Activated CD8-positive, alpha-beta memory T cell treated with anti-CD3 and anti-CD28 coated beads for 4 hours (primary cell): ENCODE results near the gene ZNF462.
"Not testable (repeated sequence)": the region's sequence is repeated elsewhere in the genome, so short reads cannot be mapped to it uniquely, and the experiment has no call there.

Source experiments
- DNase-seq, 2 donors: peaks; one replicate each; pipeline ENCODE4 v3.0.0-alpha.2; 2020; ENCODE audit warnings: low read depth in 2 of 2

Gene ZNF462

DNA sequence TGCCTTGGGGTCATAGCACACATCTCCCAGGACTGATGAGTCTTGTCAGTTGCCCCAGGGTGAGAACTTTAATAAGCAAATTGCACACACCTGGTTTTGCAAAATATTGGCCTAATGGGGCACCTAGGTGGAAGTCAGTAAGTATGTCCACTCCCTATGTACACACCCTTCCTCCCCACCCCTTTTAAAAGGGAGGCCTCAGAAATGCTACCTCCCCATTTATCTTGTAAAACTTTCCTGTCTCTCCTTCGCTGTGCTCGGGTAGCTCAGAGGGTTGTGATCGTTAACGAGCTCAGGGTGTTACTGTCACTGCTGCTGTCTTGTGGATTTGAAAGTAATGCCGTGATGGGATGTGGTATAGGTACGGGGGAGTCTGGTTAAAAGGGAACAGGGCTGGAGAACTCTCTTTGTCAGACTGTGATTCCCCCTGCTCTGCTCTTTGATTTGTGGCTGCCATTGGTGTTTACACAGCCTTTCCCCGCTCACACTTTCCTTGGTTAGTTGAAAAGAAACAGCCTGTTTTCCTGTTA lies 26.2 kb downstream of the ZNF462 start:
- no peak for DNase-seq

DNA sequence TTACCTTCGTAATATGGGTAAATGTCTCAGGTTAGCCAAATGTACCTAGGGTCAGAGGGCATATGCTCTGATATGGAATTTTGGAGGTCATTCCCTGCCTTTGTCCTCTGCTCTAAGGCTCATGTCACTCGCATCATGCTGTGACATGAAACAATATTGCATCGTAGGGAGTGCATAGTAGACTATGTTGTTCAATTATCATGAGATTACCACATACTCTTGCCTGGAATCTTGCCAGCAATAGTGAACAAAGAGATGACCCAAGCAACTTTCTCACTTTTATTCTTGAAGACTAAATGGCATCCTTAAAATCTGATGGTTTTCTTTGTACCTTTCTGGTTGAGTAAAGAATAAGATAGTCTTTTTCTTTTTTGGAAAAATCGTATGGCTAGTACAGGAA lies 27.6 kb downstream of the ZNF462 start:
- no peak for DNase-seq

DNA sequence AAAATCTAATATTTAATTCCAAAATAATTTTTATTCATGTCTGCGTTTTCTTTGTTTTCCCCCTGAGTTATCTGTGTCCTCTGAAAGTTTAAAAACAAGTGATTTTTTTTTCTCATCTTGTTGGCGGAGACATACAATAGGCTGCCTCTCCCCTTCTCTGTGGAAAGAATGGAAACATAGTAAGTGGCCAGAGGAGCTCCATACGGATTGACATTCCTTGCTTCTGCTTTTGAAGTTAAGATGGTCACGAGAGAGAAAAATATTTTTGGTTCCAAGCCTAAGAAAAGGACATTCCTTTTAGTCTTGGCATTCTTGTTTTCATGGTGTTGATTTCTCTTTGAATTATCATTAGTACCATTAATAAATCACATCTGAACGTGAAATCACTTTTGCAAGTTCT lies 28.3 kb downstream of the ZNF462 start:
- DNase-seq = no peak

DNA sequence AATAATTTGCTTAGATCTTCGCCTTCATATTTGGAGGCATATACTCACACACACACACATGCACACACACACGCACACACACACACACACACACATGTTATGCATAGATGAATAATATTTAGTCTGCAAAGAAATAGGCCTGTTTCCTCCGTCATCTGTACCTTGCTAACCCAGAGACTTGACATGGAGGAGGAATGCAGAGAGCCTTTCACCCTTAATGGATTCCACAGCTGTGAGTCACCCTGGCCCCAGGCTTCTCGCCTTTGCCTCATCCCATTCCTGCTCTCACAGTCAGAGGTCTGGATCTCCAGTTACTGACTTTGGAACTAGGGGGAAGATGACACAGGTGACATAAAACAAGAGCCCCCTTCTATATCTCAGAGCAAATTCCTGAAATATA lies 29.7 kb downstream of the ZNF462 start:
- DNase-seq = no peak

DNA sequence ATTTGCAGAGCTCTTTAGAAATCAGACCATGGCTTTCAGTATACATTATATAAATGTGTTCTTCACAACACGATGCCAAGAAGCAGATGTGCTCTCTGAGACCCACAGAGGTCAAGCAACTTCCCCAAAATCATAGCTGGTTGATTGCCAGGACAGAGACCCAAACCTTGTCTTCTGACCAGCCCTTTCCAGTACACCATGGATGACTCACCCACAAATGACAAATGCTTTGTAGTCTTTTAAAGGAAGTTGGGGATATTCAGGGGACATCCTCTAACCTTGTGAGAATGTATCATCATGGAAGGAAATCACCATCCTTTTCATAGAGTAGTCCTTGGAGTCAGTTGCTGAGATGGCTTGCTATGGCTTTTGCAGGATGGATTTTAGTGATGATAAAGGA lies 30.1 kb downstream of the ZNF462 start:
- no peak for DNase-seq

DNA sequence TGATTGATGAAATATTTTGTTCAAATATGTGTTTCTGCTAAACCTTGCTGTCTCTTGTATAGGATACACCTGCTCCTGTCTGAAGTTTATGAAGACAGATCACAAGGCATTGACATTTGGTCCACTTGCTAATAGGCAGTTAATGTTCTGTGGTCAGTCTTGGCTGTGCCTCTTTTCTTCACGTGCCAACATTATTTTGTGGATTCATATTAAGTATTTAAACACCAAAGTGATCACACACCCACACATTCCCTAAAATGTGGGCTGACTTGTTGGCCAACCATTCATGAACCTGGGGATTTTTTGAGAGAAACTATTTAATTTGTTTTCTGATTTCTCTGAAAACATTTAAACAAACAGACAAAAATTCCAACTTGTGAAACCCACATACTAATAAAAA lies 33.7 kb downstream of the ZNF462 start:
- DNase-seq = no peak

DNA sequence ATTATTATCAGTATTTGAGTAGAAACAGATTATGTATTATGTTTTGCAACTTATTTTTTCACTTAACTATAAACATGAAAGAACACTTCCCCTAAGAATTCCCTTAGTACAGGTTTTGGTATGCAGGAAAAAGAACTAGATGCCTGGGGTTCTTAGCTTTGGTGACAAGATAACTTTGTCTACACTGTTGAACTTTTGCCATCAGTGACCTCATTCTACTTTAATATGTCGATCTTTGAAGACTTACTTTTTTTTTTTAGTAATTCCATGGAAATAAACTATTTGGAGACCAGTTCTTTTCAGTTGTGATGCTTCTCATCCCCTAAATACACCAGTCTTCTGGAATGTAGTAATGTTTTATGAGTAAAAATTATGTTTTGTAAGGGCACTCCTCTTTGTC lies 34.3 kb downstream of the ZNF462 start:
- DNase-seq = no peak

DNA sequence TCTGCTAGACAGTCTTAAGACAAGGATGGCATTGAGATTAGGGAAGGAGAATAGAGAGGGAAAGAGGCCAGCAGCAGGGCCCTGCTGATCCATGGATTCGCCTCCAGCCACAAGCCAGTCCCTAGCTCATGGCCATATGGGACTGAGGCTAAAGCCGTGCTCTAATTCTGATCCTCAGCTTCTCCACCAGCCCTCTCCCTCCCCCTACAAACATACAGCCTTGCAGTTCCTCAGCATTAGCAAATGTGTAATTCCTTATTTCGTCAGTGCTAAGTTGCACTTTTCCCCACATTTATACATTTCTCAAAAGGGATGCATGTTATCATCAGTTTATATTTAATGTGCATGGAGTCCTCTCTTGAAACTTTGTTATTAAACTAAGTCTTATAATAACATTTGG lies 34.8 kb downstream of the ZNF462 start:
- DNase-seq = no peak

DNA sequence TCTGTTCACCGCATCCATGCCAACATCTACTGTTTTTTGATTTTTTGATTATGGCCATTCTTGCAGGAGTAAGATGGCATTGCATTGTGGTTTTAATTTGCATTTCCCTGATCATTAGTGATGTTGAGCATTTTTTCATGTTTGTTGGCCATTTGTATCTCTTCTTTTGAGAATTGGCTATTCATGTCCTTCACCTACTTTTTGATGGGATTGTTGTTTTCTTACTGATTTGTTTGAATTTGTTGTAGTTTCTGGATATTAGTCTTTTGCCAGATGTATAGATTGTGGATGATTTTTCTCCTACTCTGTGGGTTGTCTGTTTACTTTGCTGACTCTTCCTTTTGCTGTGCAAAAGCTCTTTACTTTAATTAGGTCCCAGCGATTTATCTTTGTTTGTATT lies 37.6 kb downstream of the ZNF462 start:
- not testable (repeated sequence) for DNase-seq

DNA sequence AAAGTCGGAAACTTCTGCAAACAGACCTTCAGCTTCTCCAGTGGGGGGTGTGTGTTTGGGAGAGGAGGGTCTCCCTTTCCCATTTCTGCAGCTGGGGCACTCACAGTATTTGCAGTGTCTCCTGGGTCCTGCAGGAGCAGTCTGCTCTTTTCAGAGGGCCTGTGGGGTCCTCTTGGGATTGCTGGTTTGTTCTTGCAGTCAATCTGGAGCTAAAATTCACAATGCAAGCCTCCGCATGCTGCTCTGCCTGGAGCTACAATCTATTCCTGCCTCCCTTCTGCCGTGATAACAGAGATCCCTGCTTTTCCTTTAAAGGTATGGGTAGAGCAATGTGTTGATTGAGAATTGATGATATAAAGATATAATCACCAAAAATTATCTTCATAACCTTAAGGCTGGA lies 43.2 kb downstream of the ZNF462 start:
- no peak for DNase-seq

DNA sequence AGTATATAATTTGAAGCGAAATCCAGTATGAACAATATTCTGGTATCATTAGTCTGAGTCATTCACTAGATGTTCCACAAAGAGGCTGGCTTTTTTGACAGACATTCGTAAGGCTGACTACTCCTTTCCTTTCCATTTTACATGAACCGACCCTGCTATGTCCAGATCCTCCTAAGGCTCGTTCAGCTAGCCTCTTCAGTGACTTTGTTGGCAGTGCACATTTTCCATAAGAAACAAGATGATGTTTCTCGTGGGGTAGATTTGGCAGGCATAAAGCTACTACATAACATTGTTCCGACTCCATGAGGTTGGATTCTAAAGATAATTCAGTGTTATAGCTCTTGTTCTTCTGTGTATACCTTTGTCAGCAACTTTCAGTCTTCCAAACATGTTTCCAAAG lies 49.0 kb downstream of the ZNF462 start:
- no peak for DNase-seq

DNA sequence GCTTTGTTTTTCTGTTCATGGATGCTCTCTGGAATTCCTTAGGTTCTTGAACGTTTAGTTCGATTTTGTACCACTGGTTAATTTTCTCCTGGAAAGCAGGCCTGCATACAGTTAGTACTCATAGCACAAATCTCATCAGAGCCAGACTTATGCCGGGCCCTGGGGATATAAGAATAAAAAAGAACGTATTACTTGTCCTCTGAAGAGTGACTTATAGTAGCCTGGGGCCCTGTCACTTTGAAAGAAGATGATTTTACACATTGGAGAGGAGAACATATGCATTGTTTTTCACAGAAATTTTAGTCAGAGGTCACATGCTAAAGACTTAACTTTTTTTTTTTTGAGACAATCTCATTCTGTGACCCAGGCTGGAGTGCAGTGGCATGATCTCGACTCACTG lies 50.3 kb downstream of the ZNF462 start:
- no peak for DNase-seq

DNA sequence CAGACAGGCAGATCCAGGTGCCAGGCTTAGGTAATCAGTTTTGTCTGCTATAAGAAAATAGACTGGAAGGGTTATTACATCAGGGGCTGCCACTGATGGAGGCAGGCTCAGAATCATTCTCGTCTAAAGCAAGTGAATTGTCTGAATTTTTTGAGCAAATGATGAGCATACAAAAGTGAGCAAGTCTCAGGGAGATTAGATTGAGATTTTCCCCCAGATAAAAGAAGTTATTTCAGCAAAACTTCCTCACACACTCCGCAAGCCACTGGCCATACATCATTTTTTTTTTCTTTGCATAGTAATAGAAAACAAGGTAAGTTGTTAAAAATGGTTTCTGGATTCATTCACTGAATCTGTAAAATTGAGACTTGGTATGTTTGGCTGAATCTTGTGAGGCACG lies 52.9 kb downstream of the ZNF462 start:
- no peak for DNase-seq

DNA sequence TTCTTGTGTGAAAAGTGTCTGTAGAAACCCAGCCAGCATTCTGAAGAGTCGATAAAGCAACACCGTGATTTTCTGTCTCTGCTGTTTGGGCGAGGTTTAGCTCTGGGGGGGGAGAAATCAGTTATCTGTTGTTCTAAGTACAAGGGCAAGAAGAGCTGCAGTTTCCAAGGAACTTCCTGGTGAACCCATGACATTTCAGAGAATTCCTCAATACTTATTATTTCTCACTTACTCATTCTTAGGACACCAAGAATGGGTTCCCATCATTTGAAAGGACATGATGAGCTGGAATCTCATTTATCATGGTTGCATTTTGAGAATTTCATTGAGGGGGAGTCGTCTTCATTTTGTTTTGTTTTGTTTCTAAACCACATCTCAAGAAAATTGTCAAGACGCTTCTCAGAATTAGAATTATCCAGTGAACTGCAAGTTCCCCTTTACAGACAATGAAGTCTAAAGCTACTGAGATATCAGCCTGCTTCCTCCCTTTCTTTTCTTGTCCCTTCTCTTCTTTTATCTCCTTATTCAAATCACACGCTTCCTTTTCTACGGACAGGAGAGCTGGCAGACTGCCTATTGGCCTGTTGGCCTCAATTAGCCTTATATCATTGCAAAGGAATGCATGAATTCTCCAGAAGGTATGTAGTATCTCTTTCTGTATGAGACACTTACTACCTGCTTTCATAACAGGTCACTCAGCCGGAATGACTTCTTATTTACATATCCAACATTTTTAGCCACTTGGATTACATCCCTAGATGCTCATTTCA lies 53.7 kb downstream of the ZNF462 start:
- DNase-seq = no peak

DNA sequence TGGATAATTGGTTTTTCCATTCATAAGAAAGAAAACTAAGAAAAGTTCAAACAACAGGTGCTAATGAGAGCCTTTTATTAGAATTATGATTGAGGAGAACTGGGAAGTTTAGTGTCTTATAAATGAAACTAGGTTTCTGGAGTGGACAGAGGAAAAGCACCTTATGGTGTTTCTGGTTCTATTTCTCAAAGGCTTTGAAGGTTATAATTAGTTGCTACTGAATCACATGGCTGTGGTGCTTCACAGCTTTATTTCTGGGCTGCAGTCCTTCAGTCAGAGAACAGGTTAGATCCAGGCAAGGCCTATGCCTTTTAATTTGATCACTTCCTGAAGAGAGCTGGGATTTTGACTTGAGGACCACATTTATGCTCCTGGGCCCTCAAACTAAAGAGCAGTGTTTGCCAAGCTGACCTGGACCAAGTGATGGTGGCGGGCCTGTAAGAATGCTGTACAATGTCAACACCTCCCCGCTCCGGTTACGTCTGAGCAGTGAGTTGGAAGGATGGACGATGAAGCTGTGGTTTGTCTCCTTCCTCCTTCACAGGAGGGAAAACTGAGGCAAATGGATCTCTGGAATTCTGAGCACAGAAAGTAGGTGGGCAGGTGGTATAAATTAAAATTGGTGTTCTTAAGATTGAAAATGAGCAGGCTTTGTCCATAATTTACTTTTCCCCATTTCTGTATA lies 56.0 kb downstream of the ZNF462 start:
- DNase-seq = no peak

DNA sequence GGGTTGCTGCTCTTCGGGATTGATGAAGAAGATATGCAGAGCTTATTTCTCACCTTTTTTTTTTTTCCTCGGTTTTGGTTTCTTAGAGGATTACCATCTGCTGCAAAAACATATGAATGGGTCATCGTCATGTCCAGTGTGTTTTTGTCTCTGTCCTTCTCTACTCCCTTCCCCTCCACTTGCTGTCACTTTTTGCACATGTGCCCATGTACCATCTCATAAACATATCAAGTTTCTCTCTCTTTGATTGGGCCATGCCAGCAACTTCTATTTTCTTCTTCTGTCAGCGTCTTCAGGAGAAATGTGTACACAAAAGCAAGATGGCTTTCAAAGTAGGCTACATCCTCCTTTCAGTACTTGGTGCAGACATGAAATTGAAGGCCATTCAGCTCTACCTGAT lies 57.1 kb downstream of the ZNF462 start:
- DNase-seq = no peak

DNA sequence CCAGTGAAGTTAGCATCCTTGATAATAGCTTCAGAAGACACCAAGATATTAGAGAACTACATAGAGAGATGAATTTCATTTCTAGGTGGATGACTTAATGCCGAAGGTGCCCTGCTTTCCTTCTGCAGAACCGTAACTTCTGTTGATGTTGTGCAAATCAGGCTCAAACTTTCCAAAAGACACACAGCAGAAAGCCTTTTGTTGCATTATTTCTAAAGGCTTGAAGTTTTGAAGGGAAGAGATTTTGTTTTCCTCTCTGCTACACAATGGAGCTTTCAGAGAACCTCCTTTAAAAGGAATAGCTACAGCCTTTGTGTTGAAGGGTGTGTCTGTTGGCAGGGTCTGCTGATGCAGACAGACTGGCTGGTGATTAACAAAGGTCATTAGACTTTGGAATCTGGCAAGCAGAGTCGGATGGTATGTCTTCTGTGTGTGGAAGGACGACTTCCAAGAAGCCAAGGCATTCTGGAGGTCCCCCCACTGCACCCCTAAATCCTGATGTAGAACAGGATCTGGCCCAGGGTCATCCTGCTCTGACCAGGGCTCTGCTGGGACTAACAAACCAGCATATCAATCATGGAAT lies 57.8 kb downstream of the ZNF462 start:
- DNase-seq = no peak

DNA sequence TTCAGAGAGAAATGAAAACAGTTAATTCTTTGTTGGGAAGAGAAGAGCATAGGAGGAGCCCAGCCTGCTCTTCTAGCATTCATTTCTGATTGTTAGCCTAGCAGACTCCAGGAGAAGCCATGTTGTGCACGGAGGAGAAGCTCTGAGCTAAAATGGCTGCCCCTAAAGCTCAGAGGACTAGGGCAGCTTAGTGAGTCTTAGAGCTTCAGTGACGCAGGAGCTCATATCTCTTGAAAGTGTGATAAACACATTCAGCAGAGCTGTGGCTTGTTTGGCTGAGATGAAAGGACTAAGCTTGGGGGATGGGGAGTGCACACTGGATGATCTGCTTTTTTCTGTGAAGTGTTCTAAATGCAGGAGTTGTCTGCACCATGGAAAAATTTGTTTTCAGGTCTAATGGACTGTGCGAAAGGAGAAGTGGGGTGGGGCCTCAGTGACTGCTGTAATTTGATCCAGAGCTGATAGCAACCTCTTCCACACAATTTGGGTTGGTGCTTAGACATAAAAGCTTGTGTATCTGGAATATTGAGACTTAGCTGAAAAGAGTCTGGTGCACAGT lies 58.5 kb downstream of the ZNF462 start:
- DNase-seq = no peak

DNA sequence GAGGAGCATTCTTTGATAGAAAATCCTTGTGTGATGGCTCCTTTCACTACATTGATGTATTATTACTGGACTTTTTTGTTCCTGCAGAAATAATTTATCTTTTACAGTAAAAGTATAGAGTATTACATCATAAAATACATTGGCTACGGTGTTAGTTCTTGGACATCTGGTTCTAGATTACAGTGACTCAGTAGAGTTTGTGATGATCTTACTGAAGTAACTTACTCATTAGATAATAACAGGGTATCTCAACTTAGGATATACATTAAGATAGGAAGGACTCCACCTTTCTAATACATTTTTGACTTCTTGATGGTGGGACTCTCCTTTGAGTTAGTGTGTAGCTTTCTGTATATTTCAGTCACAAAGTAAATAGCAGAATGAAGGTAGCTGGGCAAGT lies 59.1 kb downstream of the ZNF462 start:
- DNase-seq = no peak

DNA sequence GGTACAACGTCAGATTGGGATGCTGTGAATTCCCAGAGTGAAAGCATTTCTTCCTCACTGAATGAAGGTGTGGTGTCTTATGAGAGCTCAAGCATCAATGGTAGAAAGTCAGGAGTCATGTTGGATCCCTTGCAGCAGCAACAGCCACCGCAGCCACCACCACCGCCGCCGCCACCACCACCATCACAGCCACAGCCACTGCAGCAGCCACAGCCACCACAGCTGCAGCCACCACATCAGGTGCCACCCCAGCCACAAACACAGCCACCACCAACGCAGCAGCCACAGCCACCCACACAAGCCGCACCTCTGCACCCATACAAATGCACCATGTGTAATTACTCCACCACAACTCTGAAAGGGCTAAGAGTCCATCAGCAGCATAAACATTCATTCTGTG lies 62.4 kb downstream of the ZNF462 start:
- no peak for DNase-seq

DNA sequence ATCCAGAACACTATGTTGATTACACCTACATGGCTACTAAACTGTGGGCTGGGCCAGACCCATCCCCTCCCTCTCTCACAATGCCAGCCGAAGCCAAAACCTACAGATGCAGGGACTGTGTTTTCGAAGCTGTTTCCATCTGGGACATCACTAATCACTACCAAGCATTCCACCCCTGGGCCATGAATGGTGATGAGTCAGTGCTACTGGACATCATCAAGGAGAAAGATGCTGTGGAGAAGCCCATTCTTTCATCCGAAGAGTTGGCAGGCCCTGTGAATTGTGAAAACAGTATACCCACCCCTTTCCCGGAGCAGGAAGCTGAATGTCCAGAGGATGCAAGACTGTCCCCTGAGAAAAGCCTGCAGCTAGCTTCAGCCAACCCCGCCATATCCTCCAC lies 65.0 kb downstream of the ZNF462 start:
- DNase-seq = no peak

DNA sequence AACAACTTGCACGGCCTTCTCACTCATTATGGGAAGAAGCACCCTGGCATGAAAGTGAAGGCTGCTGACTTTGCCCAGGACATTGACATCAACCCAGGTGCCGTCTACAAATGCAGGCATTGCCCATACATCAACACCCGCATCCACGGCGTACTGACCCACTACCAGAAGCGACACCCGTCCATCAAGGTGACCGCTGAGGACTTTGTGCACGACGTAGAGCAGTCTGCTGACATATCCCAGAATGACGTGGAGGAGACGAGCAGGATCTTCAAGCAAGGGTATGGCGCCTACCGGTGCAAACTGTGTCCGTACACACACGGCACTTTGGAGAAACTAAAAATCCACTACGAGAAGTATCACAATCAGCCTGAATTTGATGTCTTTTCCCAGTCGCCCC lies 65.4 kb downstream of the ZNF462 start:
- no peak for DNase-seq
